ENCODE measurements around the gene SEPTIN8. TPM values are rescaled to one million over a fixed set of nuclear protein-coding genes. Genes with fewer than 3 reads are reported as not detected.

Gene SEPTIN8
- total RNA-seq, 2 experiments from 2014 or later = 10.6 to 15.5 TPM

- Histone ChIP-seq H4K20me1 (ENCODE audit: insufficient read depth, low read length) (no peaks in the 10 kb centered on the region), H3K4me3 (ENCODE audit: low read depth, low read length, poor library complexity, severe bottlenecking) (no peak overlapping the region), H3K36me3 (ENCODE audit: insufficient read depth, low read length) (no peaks in the 10 kb centered on the region), H3K79me2 (ENCODE audit: insufficient read depth, low read depth, low read length) (no peaks in the 10 kb centered on the region), H3K4me2 (ENCODE audit: low read length) (no peak overlapping the region), H3K4me1 (ENCODE audit: insufficient read depth, low read length, poor library complexity, severe bottlenecking) (no peaks in the 10 kb centered on the region), H3K9me3 (ENCODE audit: low read length) (no peaks in the 10 kb centered on the region), H2AFZ (ENCODE audit: low read length) (no peak overlapping the region), H3K9me2 (ENCODE audit: insufficient read depth, low read length) (no peaks in the 10 kb centered on the region), H3K27ac (ENCODE audit: low read depth, low read length, poor library complexity, severe bottlenecking) (no peak overlapping the region)
- ChIA-PET POLR2A (no interaction called here), CTCF (ENCODE audit: unreplicated experiment) (no interaction called here)
- intact Hi-C loops (cut with micrococcal nuclease; ENCODE audit: unreplicated experiment) = no loop called here
- no TSS peak for BruUV-seq (replicated peaks)
- no peak for TF ChIP-seq CTCF (conservative IDR thresholded peaks at IDR 0.05; ENCODE audit: low read length)
- TF ChIP-seq EZH2phosphoT487 (IDR thresholded peaks at IDR 0.05; ENCODE audit: borderline replicate concordance, low read depth, low read length) = no peak
- DNase-seq (ENCODE audit: low spot score) = no peak
These were observed 10.3 kb downstream of the SEPTIN8 start for GRCh38 chr5:132766806-132767055.

- no TSS peak for BruUV-seq (replicated peaks)
- Histone ChIP-seq H3K4me1 (ENCODE audit: insufficient read depth, low read length, poor library complexity, severe bottlenecking) (no peaks in the 10 kb centered on the region), H3K9me2 (ENCODE audit: insufficient read depth, low read length) (no peaks in the 10 kb centered on the region), H3K36me3 (ENCODE audit: insufficient read depth, low read length) (no peaks in the 10 kb centered on the region), H3K27ac (ENCODE audit: low read depth, low read length, poor library complexity, severe bottlenecking) (no peak overlapping the region), H3K4me2 (ENCODE audit: low read length) (no peak overlapping the region), H3K4me3 (ENCODE audit: low read depth, low read length, poor library complexity, severe bottlenecking) (no peak overlapping the region), H3K9me3 (ENCODE audit: low read length) (no peaks in the 10 kb centered on the region), H2AFZ (ENCODE audit: low read length) (no peak overlapping the region), H4K20me1 (ENCODE audit: insufficient read depth, low read length) (no peaks in the 10 kb centered on the region), H3K79me2 (ENCODE audit: insufficient read depth, low read depth, low read length) (no peaks in the 10 kb centered on the region)
- CTCF ChIA-PET (ENCODE audit: unreplicated experiment) = no interaction called here
- intact Hi-C loops (cut with micrococcal nuclease; ENCODE audit: unreplicated experiment) = no loop called here
- POLR2A ChIA-PET = no interaction called here
- no peak for DNase-seq (ENCODE audit: low spot score)
- TF ChIP-seq CTCF (conservative IDR thresholded peaks at IDR 0.05; ENCODE audit: low read length) = no peak
- TF ChIP-seq EZH2phosphoT487 (IDR thresholded peaks at IDR 0.05; ENCODE audit: borderline replicate concordance, low read depth, low read length) = no peak
These were observed 10.8 kb downstream of the SEPTIN8 start for GRCh38 chr5:132766020-132766805.

- CTCF ChIA-PET (ENCODE audit: unreplicated experiment) = no interaction called here
- Histone ChIP-seq H3K79me2 (ENCODE audit: insufficient read depth, low read depth, low read length) (no peaks in the 10 kb centered on the region), H3K4me3 (ENCODE audit: low read depth, low read length, poor library complexity, severe bottlenecking) (no peak overlapping the region), H3K4me1 (ENCODE audit: insufficient read depth, low read length, poor library complexity, severe bottlenecking) (no peaks in the 10 kb centered on the region), H3K4me2 (ENCODE audit: low read length) (no peak overlapping the region), H3K27ac (ENCODE audit: low read depth, low read length, poor library complexity, severe bottlenecking) (no peak overlapping the region), H2AFZ (ENCODE audit: low read length) (no peak overlapping the region), H3K36me3 (ENCODE audit: insufficient read depth, low read length) (no peaks in the 10 kb centered on the region), H3K9me3 (ENCODE audit: low read length) (no peaks in the 10 kb centered on the region), H3K9me2 (ENCODE audit: insufficient read depth, low read length) (no peaks in the 10 kb centered on the region), H4K20me1 (ENCODE audit: insufficient read depth, low read length) (no peaks in the 10 kb centered on the region)
- BruUV-seq (replicated peaks) = no TSS peak
- intact Hi-C loops (cut with micrococcal nuclease; ENCODE audit: unreplicated experiment) = no loop called here
- no peak for DNase-seq (ENCODE audit: low spot score)
- POLR2A ChIA-PET = no interaction called here
- TF ChIP-seq EZH2phosphoT487 (IDR thresholded peaks at IDR 0.05; ENCODE audit: borderline replicate concordance, low read depth, low read length) (no peak), CTCF (conservative IDR thresholded peaks at IDR 0.05; ENCODE audit: low read length) (no peak)
These were observed 11.6 kb downstream of the SEPTIN8 start for GRCh38 chr5:132765311-132766019.
